ENCODE results near the gene MAP2K1.
"Not testable (repeated sequence)": the region's sequence is repeated elsewhere in the genome, so short reads cannot be mapped to it uniquely, and the experiment has no call there.

MAP2K1 gene

DNA sequence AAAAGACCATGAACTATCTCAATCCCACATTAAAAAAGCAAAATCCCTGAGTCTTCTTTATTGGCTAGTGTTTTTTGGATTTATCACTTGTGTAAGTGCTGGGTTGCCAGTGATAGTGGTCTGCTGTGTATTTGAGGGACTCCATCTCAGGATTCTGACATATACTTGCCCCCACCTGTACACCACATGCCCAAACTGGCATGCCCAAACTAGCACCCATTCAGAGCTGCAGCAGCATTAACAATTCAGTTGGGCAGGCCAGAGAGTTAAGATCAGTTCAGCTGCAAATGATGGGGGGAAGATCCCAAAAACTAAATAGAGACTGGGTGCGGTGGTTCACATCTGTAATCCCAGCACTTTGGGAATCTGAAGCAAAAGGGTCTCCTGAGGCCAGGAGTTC is 23.9 kb upstream of the MAP2K1 start:
- no peak for DNase-seq (ENCODE audit: low read depth)
- no peak overlapping the region for H3K4me3 ChIP-seq (ENCODE audit: low read depth, low read length)
- TF ChIP-seq, protein P1, sequence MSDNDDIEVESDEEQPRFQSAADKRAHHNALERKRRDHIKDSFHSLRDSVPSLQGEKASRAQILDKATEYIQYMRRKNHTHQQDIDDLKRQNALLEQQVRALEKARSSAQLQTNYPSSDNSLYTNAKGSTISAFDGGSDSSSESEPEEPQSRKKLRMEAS (IDR thresholded peaks at IDR 0.05; ENCODE audit: low read depth, low read length), result no peak
- TF ChIP-seq POLR2A (IDR thresholded peaks at IDR 0.05; ENCODE audit: extremely low read depth, insufficient read length) (no peak), MYC (IDR thresholded peaks at IDR 0.05; ENCODE audit: low read depth, low read length) (no peak)
- TF ChIP-seq, protein P2, sequence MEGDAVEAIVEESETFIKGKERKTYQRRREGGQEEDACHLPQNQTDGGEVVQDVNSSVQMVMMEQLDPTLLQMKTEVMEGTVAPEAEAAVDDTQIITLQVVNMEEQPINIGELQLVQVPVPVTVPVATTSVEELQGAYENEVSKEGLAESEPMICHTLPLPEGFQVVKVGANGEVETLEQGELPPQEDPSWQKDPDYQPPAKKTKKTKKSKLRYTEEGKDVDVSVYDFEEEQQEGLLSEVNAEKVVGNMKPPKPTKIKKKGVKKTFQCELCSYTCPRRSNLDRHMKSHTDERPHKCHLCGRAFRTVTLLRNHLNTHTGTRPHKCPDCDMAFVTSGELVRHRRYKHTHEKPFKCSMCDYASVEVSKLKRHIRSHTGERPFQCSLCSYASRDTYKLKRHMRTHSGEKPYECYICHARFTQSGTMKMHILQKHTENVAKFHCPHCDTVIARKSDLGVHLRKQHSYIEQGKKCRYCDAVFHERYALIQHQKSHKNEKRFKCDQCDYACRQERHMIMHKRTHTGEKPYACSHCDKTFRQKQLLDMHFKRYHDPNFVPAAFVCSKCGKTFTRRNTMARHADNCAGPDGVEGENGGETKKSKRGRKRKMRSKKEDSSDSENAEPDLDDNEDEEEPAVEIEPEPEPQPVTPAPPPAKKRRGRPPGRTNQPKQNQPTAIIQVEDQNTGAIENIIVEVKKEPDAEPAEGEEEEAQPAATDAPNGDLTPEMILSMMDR (IDR thresholded peaks at IDR 0.05; ENCODE audit: low read depth, low read length), result no peak

DNA sequence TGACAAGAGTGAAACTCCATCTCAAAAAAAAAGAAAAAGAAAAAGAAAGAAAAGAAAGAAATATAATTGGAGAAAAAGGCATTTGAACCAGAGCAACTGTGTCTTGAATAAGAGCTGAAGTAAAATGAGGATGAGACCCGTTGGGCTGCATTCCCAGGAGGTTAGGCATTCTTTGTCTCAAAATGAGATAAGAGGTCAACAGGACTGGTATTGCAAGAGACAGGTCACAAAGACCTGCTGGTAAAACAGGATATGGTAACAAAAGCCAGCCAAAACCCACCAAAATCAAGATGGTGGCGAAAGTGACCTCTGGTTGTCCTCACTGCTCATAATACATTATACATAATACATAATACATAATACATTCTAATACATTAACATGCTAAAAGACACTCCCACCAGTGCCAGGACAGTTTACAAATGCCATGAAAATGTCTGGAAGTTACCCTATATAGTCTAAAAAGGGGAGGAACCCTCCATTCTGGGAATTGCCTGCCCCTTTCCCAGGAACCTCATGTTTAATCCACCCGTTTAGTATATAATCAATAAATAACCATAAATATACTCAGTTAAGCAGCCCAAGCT is 21.7 kb upstream of the MAP2K1 start:
- no peak for DNase-seq (ENCODE audit: low read depth)
- TF ChIP-seq, protein P2 (IDR thresholded peaks at IDR 0.05; ENCODE audit: low read depth, low read length), result no peak
- TF ChIP-seq MYC (IDR thresholded peaks at IDR 0.05; ENCODE audit: low read depth, low read length) (no peak), POLR2A (IDR thresholded peaks at IDR 0.05; ENCODE audit: extremely low read depth, insufficient read length) (no peak)
- TF ChIP-seq, protein P1 (IDR thresholded peaks at IDR 0.05; ENCODE audit: low read depth, low read length), result no peak
- H3K4me3 ChIP-seq (ENCODE audit: low read depth, low read length), result no peak overlapping the region

DNA sequence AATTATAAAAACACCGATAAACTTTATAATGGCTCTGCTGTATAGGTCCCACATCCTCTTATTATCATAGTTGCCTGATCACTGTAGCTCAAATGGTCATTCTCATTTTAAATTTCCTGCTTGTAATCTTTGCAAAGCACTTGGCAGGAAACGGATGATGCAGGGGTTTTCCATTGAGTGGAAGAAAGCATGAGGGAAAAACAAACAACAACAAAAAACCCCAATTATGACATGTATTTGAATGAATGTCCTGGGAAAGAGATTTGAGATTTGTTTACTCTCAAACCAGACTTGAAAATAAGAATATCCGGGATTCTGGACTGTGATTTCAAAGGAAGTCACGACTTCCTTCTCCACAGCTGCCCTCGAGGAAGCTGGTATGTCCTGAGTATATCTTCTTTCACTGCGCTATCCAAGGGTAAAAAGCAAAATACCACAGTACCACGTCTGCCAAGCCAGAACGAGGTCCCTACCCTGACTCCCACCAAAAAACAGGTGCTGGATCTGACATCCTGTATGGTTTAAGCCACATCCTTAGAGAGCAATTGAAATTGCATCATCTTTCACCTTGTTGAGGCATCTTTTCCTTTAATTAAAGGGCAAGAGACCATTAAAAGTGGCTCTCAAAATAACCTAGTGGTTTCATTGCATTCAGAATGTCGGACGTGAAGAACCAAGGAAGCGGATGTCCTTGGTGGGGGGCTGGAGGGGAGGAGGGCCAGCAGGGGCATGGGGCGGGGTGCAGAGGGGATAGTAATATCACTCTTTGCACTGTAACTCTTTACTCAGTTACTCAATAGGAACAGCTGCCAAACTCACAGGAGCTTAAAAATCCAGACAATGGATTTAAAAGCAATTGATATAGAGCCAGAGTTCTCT is 16.7 kb upstream of the MAP2K1 start:
- peak; percentile 81 for DNase-seq (ENCODE audit: low read depth)
- H3K4me3 ChIP-seq (ENCODE audit: low read depth, low read length), result peak overlapping the region; percentile 7
- no peak for TF ChIP-seq POLR2A (IDR thresholded peaks at IDR 0.05; ENCODE audit: extremely low read depth, insufficient read length)
- TF ChIP-seq, protein P1 (IDR thresholded peaks at IDR 0.05; ENCODE audit: low read depth, low read length), result peak; percentile 30; the same call in 1 of the 2 replicates

DNA sequence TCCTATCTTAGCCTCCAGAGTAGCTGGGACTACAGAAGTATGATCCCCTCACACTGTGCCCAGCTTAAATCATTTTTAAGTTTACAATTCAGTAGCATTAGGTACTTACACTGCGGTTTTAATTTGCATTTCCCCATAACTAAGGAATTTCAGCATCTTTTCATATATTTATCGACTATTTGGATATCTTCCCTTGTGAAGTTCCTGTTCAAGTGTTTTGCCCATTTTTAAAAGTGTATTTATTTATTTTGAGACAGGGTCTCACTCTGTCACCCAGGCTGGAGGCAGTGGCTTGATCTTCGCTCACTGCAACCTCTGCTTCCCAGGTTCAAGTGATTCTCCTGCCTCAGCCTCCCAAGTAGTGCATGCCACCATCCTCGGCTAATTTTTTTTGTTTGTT is 12.5 kb upstream of the MAP2K1 start:
- no peak overlapping the region for H3K4me3 ChIP-seq (ENCODE audit: low read depth, low read length)
- TF ChIP-seq, protein P2 (IDR thresholded peaks at IDR 0.05; ENCODE audit: low read depth, low read length), result no peak
- TF ChIP-seq, protein P1 (IDR thresholded peaks at IDR 0.05; ENCODE audit: low read depth, low read length), result no peak
- TF ChIP-seq MYC (IDR thresholded peaks at IDR 0.05; ENCODE audit: low read depth, low read length) (no peak), POLR2A (IDR thresholded peaks at IDR 0.05; ENCODE audit: extremely low read depth, insufficient read length) (no peak)
- DNase-seq (ENCODE audit: low read depth), result no peak

DNA sequence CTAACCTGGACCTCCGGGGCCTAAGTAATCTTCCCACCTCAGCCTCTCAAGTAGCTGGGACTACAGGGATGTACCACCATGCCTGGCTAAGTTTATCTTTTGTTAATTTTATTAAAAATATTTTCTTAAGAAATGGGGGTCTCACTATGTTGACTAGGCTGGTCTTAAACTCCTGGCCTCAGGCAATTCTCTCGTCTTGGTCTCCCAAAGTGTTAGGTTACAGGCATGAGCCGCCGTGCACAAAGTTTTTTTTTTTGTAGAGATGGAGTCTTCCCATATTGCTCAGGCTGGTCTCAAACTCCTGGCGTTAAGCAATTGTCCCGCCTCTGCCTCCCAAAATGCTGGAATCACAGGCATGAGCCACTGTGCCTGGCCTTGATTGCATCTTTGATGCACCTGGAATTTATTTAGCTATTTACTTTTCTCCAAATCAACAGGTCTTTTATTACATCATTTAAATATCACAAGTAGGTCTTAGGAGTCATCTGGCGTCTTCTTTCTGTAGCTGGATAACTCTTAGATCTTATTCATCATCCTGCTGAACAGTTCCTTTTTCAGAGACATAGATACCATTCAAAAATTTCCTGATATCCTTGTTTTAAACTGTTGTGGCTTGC is 7.8 kb upstream of the MAP2K1 start:
- DNase-seq (ENCODE audit: low read depth), result no peak
- TF ChIP-seq POLR2A (IDR thresholded peaks at IDR 0.05; ENCODE audit: extremely low read depth, insufficient read length) (no peak), MYC (IDR thresholded peaks at IDR 0.05; ENCODE audit: low read depth, low read length) (no peak)
- TF ChIP-seq, protein P2 (IDR thresholded peaks at IDR 0.05; ENCODE audit: low read depth, low read length), result no peak
- TF ChIP-seq, protein P1 (IDR thresholded peaks at IDR 0.05; ENCODE audit: low read depth, low read length), result no peak
- H3K4me3 ChIP-seq (ENCODE audit: low read depth, low read length), result no peak overlapping the region

DNA sequence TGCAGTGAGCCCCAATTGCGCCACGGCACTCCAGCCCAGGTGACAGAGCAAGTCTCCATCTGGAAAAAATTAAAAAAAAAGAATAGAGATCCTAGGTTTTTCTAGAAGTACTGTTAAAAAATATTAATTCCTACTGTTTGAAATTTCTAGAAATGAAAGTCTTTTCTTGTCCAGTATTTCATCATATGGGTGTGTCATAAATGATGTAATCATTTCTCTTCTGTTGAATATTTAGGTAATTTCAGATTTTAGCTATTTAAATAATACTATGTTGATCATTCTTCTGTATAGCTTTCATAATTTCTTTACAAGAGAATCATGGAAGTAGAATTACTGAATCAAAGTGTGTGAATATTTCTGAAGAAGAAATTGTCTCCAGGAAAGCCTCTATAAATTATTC is 5.3 kb upstream of the MAP2K1 start:
- not testable (repeated sequence) for DNase-seq (ENCODE audit: low read depth); H3K4me3 ChIP-seq (ENCODE audit: low read depth, low read length)

Data from NB4 (cell line).